ENCODE measurements around the gene NGF. TPM values are rescaled to one million over a fixed set of nuclear protein-coding genes. Genes with fewer than 3 reads are reported as not detected.

The NGF gene
- total RNA-seq, 1 donor from 2014 or later: 12.9 TPM

- Histone ChIP-seq H4K20me1 (ENCODE audit: insufficient read depth, low read length) (no peaks in the 10 kb centered on the region), H3K4me2 (ENCODE audit: low read length) (no peak overlapping the region), H3K9ac (ENCODE audit: low read length) (no peak overlapping the region), H3K79me2 (ENCODE audit: insufficient read depth, low read length) (no peaks in the 10 kb centered on the region), H3K27me3 (ENCODE audit: insufficient read depth, low read length) (peaks cover 3% of the 10 kb centered on the region), H3K27ac (ENCODE audit: low read depth, low read length) (no peak overlapping the region), H2AFZ (ENCODE audit: low read depth, low read length) (no peak overlapping the region), H3K36me3 (ENCODE audit: insufficient read depth, low read length) (no peaks in the 10 kb centered on the region), H3K9me3 (ENCODE audit: insufficient read depth, low read depth, low read length) (no peaks in the 10 kb centered on the region), H3K4me1 (ENCODE audit: insufficient read depth, low read length) (no peaks in the 10 kb centered on the region), H3K4me3 (ENCODE audit: insufficient read depth, low read depth, low read length) (no peak overlapping the region)
- Mint-ChIP-seq H3K27ac (ENCODE audit: unreplicated experiment) (no peak overlapping the region), H3K4me3 (ENCODE audit: unreplicated experiment) (no peak overlapping the region), H3K4me1 (ENCODE audit: low read depth, unreplicated experiment) (no peaks in the 10 kb centered on the region), H3K27me3 (ENCODE audit: low read depth, unreplicated experiment) (peaks cover 37% of the 10 kb centered on the region), H3K36me3 (ENCODE audit: low read depth, unreplicated experiment) (peaks cover 3% of the 10 kb centered on the region), H3K9me3 (ENCODE audit: unreplicated experiment) (peaks cover 10% of the 10 kb centered on the region)
- DNase-seq (ENCODE audit: low read depth) (no peak), FAIRE-seq (no peak)
- TF ChIP-seq CTCF (IDR thresholded peaks at IDR 0.05; ENCODE audit: insufficient read depth, low read depth, low read length): no peak
- no peak for TF ChIP-seq EZH2 (IDR thresholded peaks at IDR 0.05; ENCODE audit: insufficient read depth, low read length)
Observed at GRCh38 chr1:115356356-115356755, 18.3 kb upstream of the NGF start.

- Histone ChIP-seq H3K27ac (ENCODE audit: low read depth, low read length) (no peak overlapping the region), H3K4me1 (ENCODE audit: insufficient read depth, low read length) (no peaks in the 10 kb centered on the region), H3K4me2 (ENCODE audit: low read length) (no peak overlapping the region), H3K4me3 (ENCODE audit: insufficient read depth, low read depth, low read length) (no peak overlapping the region), H2AFZ (ENCODE audit: low read depth, low read length) (no peak overlapping the region), H3K79me2 (ENCODE audit: insufficient read depth, low read length) (no peaks in the 10 kb centered on the region), H3K9ac (ENCODE audit: low read length) (no peak overlapping the region), H3K27me3 (ENCODE audit: insufficient read depth, low read length) (peaks cover 3% of the 10 kb centered on the region), H3K36me3 (ENCODE audit: insufficient read depth, low read length) (no peaks in the 10 kb centered on the region), H3K9me3 (ENCODE audit: insufficient read depth, low read depth, low read length) (no peaks in the 10 kb centered on the region), H4K20me1 (ENCODE audit: insufficient read depth, low read length) (no peaks in the 10 kb centered on the region)
- no peak for FAIRE-seq
- H3K4me3 Mint-ChIP-seq (ENCODE audit: unreplicated experiment): no peak overlapping the region
- no peak overlapping the region for H3K27ac Mint-ChIP-seq (ENCODE audit: unreplicated experiment)
- TF ChIP-seq EZH2 (IDR thresholded peaks at IDR 0.05; ENCODE audit: insufficient read depth, low read length) (no peak), CTCF (IDR thresholded peaks at IDR 0.05; ENCODE audit: insufficient read depth, low read depth, low read length) (no peak)
- H3K9me3 Mint-ChIP-seq (ENCODE audit: unreplicated experiment): peaks cover 6% of the 10 kb centered on the region
- no peak for DNase-seq (ENCODE audit: low read depth)
- H3K27me3 Mint-ChIP-seq (ENCODE audit: low read depth, unreplicated experiment): peaks cover 39% of the 10 kb centered on the region
- no peaks in the 10 kb centered on the region for H3K4me1 Mint-ChIP-seq (ENCODE audit: low read depth, unreplicated experiment)
- peaks cover 3% of the 10 kb centered on the region for H3K36me3 Mint-ChIP-seq (ENCODE audit: low read depth, unreplicated experiment)
Observed at GRCh38 chr1:115355069-115355468, 17.0 kb upstream of the NGF start.

- Mint-ChIP-seq H3K36me3 (ENCODE audit: low read depth, unreplicated experiment) (peaks cover 3% of the 10 kb centered on the region), H3K4me1 (ENCODE audit: low read depth, unreplicated experiment) (no peaks in the 10 kb centered on the region), H3K27me3 (ENCODE audit: low read depth, unreplicated experiment) (peaks cover 52% of the 10 kb centered on the region), H3K4me3 (ENCODE audit: unreplicated experiment) (no peak overlapping the region), H3K9me3 (ENCODE audit: unreplicated experiment) (peaks cover 5% of the 10 kb centered on the region), H3K27ac (ENCODE audit: unreplicated experiment) (no peak overlapping the region)
- FAIRE-seq (no peak), DNase-seq (ENCODE audit: low read depth) (no peak)
- Histone ChIP-seq H3K4me2 (ENCODE audit: low read length) (no peak overlapping the region), H3K36me3 (ENCODE audit: insufficient read depth, low read length) (no peaks in the 10 kb centered on the region), H3K9me3 (ENCODE audit: insufficient read depth, low read depth, low read length) (no peaks in the 10 kb centered on the region), H3K27ac (ENCODE audit: low read depth, low read length) (no peak overlapping the region), H4K20me1 (ENCODE audit: insufficient read depth, low read length) (no peaks in the 10 kb centered on the region), H2AFZ (ENCODE audit: low read depth, low read length) (no peak overlapping the region), H3K9ac (ENCODE audit: low read length) (no peak overlapping the region), H3K79me2 (ENCODE audit: insufficient read depth, low read length) (no peaks in the 10 kb centered on the region), H3K4me3 (ENCODE audit: insufficient read depth, low read depth, low read length) (no peak overlapping the region), H3K4me1 (ENCODE audit: insufficient read depth, low read length) (no peaks in the 10 kb centered on the region), H3K27me3 (ENCODE audit: insufficient read depth, low read length) (peaks cover 3% of the 10 kb centered on the region)
- TF ChIP-seq CTCF (IDR thresholded peaks at IDR 0.05; ENCODE audit: insufficient read depth, low read depth, low read length) (no peak), EZH2 (IDR thresholded peaks at IDR 0.05; ENCODE audit: insufficient read depth, low read length) (no peak)
Observed at GRCh38 chr1:115351143-115351542, 13.1 kb upstream of the NGF start.
